ENCODE measurements around the gene PAX2.

DNA sequence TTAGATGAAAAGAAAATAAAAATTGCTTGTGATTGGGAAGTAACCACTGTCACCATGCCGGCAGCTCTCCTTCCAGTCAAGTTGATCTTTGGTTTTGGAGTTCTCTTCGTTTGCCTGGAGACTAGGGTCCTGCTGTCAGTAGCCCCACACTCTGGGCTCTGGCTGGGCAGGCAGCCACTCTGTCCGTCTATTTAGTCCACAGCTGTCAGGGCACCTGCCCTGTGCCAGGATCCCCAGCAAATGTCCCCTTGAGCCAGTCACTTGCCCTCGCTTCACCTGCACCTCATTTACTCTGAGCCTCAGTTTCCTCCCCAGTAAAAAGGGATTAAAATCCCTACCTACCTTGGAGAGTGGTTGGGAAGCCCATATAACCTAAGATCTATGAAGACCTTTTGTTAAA is 55.5 kb downstream of the PAX2 start:
- TF ChIP-seq, protein P1, sequence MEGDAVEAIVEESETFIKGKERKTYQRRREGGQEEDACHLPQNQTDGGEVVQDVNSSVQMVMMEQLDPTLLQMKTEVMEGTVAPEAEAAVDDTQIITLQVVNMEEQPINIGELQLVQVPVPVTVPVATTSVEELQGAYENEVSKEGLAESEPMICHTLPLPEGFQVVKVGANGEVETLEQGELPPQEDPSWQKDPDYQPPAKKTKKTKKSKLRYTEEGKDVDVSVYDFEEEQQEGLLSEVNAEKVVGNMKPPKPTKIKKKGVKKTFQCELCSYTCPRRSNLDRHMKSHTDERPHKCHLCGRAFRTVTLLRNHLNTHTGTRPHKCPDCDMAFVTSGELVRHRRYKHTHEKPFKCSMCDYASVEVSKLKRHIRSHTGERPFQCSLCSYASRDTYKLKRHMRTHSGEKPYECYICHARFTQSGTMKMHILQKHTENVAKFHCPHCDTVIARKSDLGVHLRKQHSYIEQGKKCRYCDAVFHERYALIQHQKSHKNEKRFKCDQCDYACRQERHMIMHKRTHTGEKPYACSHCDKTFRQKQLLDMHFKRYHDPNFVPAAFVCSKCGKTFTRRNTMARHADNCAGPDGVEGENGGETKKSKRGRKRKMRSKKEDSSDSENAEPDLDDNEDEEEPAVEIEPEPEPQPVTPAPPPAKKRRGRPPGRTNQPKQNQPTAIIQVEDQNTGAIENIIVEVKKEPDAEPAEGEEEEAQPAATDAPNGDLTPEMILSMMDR (IDR thresholded peaks at IDR 0.05; ENCODE audit: insufficient read depth, low read length, poor library complexity, severe bottlenecking) = no peak
- TF ChIP-seq EZH2phosphoT487 (conservative IDR thresholded peaks at IDR 0.05; ENCODE audit: low read length) = no peak
